Spleen (tissue), 7 donors: ENCODE measurements around the gene ZNF507.

Experiments
- CTCF ChIP-seq, 11 experiments: fragments of 200-600 bp in 7 of 11; fragments of 450-650 bp in 4 of 11; sonication (generic) in 4 of 11; IDR thresholded peaks in 8 of 11; conservative IDR thresholded peaks in 3 of 11; 1 replicate in 7 of 11; 2 replicates in 4 of 11; pipeline versions ENCODE4 v1.4.0 to v1.8.0; 2016 to 2021; ENCODE audit warnings: antibody characterized with exemption in 11 of 11, inconsistent platforms in 4 of 11, mild to moderate bottlenecking in 1 of 11
- POLR2AphosphoS5 ChIP-seq, 3 donors: sonication (generic); formaldehyde crosslinking; IDR thresholded peaks; one replicate each; pipeline ENCODE4 v1.5.1; 2017; ENCODE audit warnings: antibody characterized with exemption in 3 of 3
- donor health status: DM: no; HTN: no; CAD: no; lungs with moderate emphysema.
- donor health status: DM: no; HTN: no; CAD: no.
- donor health status: DM: no; HTN: no; CAD: no.

GRCh38 chr19:32307591-32307990 is 37.8 kb upstream of the ZNF507 start:
- TF ChIP-seq CTCF (IDR thresholded peaks at IDR 0.05 in 8 of 11, conservative IDR thresholded peaks at IDR 0.05 in 3 of 11) (no peak), POLR2AphosphoS5 (IDR thresholded peaks at IDR 0.05) (no peak)
